ENCODE results near the gene NFATC3.

The NFATC3 gene

DNA sequence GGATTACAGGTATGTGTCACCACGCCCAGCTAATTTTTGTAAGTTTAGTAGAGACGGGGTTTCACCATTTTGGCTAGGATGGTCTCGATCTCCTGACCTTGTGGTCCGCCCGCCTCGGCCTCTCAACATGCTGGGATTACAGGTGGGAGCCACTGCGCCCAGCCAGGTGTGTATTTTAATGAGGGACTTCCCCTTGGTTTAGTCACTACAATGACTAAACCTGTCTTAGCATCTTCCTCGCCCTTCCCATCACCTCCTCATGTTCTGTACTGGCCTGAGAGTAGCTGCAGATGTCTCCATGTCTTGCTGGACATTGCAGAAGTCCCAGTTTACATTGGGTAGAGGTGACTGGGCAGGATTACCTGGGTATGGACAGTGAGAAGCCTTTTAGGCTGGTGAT is 188.7 kb downstream of the NFATC3 start:
- TF ChIP-seq CREB1 (IDR thresholded peaks at IDR 0.05; ENCODE audit: low read depth) (no peak), TEAD4 (IDR thresholded peaks at IDR 0.05) (no peak), FOXM1 (IDR thresholded peaks at IDR 0.05; ENCODE audit: borderline replicate concordance, low read depth) (no peak), EP300 (IDR thresholded peaks at IDR 0.05; ENCODE audit: borderline replicate concordance) (no peak), CEBPB (IDR thresholded peaks at IDR 0.05) (no peak), EGR1 (IDR thresholded peaks at IDR 0.05) (no peak), RAD21 (IDR thresholded peaks at IDR 0.05; ENCODE audit: low read depth) (no peak), TCF12 (IDR thresholded peaks at IDR 0.05; ENCODE audit: low read depth) (no peak), NFIC (IDR thresholded peaks at IDR 0.05) (no peak), TAF1 (IDR thresholded peaks at IDR 0.05; ENCODE audit: low read depth) (no peak), ZBTB7A (IDR thresholded peaks at IDR 0.05; ENCODE audit: low read depth) (no peak), YY1 (IDR thresholded peaks at IDR 0.05; ENCODE audit: low read depth) (no peak)
- TF ChIP-seq, protein P1, sequence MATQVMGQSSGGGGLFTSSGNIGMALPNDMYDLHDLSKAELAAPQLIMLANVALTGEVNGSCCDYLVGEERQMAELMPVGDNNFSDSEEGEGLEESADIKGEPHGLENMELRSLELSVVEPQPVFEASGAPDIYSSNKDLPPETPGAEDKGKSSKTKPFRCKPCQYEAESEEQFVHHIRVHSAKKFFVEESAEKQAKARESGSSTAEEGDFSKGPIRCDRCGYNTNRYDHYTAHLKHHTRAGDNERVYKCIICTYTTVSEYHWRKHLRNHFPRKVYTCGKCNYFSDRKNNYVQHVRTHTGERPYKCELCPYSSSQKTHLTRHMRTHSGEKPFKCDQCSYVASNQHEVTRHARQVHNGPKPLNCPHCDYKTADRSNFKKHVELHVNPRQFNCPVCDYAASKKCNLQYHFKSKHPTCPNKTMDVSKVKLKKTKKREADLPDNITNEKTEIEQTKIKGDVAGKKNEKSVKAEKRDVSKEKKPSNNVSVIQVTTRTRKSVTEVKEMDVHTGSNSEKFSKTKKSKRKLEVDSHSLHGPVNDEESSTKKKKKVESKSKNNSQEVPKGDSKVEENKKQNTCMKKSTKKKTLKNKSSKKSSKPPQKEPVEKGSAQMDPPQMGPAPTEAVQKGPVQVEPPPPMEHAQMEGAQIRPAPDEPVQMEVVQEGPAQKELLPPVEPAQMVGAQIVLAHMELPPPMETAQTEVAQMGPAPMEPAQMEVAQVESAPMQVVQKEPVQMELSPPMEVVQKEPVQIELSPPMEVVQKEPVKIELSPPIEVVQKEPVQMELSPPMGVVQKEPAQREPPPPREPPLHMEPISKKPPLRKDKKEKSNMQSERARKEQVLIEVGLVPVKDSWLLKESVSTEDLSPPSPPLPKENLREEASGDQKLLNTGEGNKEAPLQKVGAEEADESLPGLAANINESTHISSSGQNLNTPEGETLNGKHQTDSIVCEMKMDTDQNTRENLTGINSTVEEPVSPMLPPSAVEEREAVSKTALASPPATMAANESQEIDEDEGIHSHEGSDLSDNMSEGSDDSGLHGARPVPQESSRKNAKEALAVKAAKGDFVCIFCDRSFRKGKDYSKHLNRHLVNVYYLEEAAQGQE (IDR thresholded peaks at IDR 0.05; ENCODE audit: low read depth) = no peak
- TF ChIP-seq, protein P2, sequence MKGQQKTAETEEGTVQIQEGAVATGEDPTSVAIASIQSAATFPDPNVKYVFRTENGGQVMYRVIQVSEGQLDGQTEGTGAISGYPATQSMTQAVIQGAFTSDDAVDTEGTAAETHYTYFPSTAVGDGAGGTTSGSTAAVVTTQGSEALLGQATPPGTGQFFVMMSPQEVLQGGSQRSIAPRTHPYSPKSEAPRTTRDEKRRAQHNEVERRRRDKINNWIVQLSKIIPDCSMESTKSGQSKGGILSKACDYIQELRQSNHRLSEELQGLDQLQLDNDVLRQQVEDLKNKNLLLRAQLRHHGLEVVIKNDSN (IDR thresholded peaks at IDR 0.05) = no peak
- TF ChIP-seq, protein P3, sequence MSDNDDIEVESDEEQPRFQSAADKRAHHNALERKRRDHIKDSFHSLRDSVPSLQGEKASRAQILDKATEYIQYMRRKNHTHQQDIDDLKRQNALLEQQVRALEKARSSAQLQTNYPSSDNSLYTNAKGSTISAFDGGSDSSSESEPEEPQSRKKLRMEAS (IDR thresholded peaks at IDR 0.05) = no peak

DNA sequence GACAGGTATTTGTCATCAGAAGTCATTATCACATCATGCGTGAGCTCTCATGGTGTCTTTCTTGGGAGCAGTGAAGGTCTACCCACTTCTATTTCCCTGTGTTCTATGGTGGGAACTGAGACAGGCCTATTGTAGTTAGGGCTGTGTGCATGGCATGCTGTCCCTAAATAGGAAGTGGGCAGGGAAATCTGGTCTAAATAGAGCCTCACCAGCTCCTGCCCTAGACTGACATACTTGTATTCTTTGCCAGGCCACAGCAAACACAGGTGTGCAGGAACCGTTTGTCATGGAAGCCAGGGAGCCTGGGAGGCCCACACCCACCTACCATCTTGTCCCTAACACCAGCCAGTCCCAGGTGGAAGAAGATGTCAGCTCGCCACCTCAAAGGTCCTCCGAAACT is 189.3 kb downstream of the NFATC3 start:
- TF ChIP-seq NFIC (IDR thresholded peaks at IDR 0.05) (no peak), EGR1 (IDR thresholded peaks at IDR 0.05) (no peak), CREB1 (IDR thresholded peaks at IDR 0.05; ENCODE audit: low read depth) (no peak), ZBTB7A (IDR thresholded peaks at IDR 0.05; ENCODE audit: low read depth) (no peak)
- TF ChIP-seq, protein P2 (IDR thresholded peaks at IDR 0.05) = no peak
- TF ChIP-seq, protein P1 (IDR thresholded peaks at IDR 0.05; ENCODE audit: low read depth) = no peak

DNA sequence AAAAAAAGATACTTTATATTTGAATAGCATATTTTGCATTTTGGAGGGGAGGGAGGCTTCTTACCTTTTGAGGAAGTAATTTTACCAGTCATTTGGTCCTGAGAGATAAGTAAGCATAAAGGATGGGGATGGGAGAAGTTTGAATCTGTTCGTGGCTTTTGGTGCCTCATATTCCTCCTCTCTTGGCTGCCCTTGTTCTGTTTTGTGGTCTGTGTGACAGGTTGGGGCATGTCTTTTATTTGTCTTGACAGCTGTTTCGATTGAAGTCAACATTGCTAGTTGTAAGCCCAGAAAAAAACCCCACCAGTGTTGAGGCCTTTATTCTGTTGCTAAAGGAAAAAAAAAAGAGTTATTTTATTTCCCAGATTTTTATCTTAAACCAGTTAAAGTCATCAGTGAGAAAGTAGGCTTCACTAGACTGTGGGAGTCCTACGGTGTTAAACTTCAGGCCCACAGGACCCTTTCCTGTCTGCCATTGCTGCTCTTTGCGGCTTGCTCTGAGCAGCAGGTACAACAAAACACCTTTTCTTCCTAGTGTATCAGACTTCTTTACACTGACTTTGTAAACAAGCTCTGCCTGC is 190.5 kb downstream of the NFATC3 start:
- no peak for TF ChIP-seq EP300 (IDR thresholded peaks at IDR 0.05; ENCODE audit: borderline replicate concordance)
- TF ChIP-seq, protein P2 (IDR thresholded peaks at IDR 0.05) = no peak
- TF ChIP-seq EGR1 (IDR thresholded peaks at IDR 0.05) = no peak
- no peak for TF ChIP-seq NFIC (IDR thresholded peaks at IDR 0.05)
- no peak for TF ChIP-seq TAF1 (IDR thresholded peaks at IDR 0.05; ENCODE audit: low read depth)
- TF ChIP-seq TCF12 (IDR thresholded peaks at IDR 0.05; ENCODE audit: low read depth) = no peak
- TF ChIP-seq FOXM1 (IDR thresholded peaks at IDR 0.05; ENCODE audit: borderline replicate concordance, low read depth) = no peak
- no peak for TF ChIP-seq RAD21 (IDR thresholded peaks at IDR 0.05; ENCODE audit: low read depth)
- TF ChIP-seq, protein P1 (IDR thresholded peaks at IDR 0.05; ENCODE audit: low read depth) = no peak
- no peak for TF ChIP-seq TEAD4 (IDR thresholded peaks at IDR 0.05)
- no peak for TF ChIP-seq CEBPB (IDR thresholded peaks at IDR 0.05)
- TF ChIP-seq CREB1 (IDR thresholded peaks at IDR 0.05; ENCODE audit: low read depth) = no peak
- no peak for TF ChIP-seq YY1 (IDR thresholded peaks at IDR 0.05; ENCODE audit: low read depth)
- no peak for TF ChIP-seq ZBTB7A (IDR thresholded peaks at IDR 0.05; ENCODE audit: low read depth)
- TF ChIP-seq, protein P3 (IDR thresholded peaks at IDR 0.05) = no peak

DNA sequence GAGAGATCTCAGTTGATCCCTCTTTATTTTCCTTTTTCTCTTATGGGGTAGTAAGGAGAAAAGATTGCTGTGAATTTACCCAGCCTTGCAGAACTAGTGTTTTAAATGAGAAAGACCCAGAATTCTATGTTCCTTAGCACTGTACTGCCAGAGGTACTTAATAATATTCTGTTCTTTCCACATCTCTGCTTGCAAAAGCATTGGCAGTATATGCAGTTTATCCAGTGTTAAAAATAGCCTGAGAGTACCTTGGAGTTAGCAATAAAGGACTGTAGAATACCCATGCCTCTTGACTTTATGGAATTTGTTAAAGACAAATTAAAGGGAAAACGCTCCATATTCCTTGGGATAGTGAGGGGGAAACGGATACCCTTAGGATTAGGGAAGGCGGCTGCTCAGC is 191.1 kb downstream of the NFATC3 start:
- TF ChIP-seq EGR1 (IDR thresholded peaks at IDR 0.05) = no peak
- TF ChIP-seq, protein P2 (IDR thresholded peaks at IDR 0.05) = no peak
